CD14-positive monocyte (primary cell): Measurements from ENCODE around the gene DPYD. TPM values are rescaled to one million over a fixed set of nuclear protein-coding genes. Genes with fewer than 3 reads are reported as not detected.
A peak's percentile ranks its signal among the peaks of the same experiment; 100 is the strongest.

Experiments used
- DNase-seq, 3 donors: peaks; one replicate each; pipeline ENCODE4 v3.0.0-alpha.2; 2011 to 2022
- H2AFZ ChIP-seq: 2 replicates; pipeline ENCODE4 v1.6.0; 2012; ENCODE audit warnings: mild to moderate bottlenecking, low read depth, low read length, inconsistent platforms; ENCODE audit not compliant: insufficient read depth, poor library complexity, severe bottlenecking
- H3K27ac ChIP-seq, 2 donors: 1 replicate in 1 of 2; 2 replicates in 1 of 2; pipeline ENCODE4 v1.5.1; 2012 to 2013; ENCODE audit warnings: low read length in 2 of 2, control low read depth in 1 of 2, inconsistent platforms in 1 of 2, low read depth in 1 of 2, mild to moderate bottlenecking in 1 of 2
- H3K27me3 ChIP-seq, 2 donors: one replicate each; pipeline versions ENCODE4 v1.6.0 to v1.6.1; 2011 to 2013; ENCODE audit warnings: low read length in 2 of 2; ENCODE audit not compliant: control insufficient read depth in 2 of 2, insufficient read depth in 2 of 2
- H3K36me3 ChIP-seq, 2 donors: replicated peaks in 1 of 2; 1 replicate in 1 of 2; 2 replicates in 1 of 2; pipeline versions ENCODE4 v1.5.1 to v1.6.1; 2012 to 2013; ENCODE audit warnings: low read length in 2 of 2, control low read depth in 1 of 2, inconsistent platforms in 1 of 2, mild to moderate bottlenecking in 1 of 2; ENCODE audit not compliant: insufficient read depth in 2 of 2, control insufficient read depth in 1 of 2
- H3K4me1 ChIP-seq, 2 donors: 1 replicate in 1 of 2; 2 replicates in 1 of 2; pipeline versions ENCODE4 v1.5.1 to v1.6.1; 2012 to 2013; ENCODE audit warnings: low read length in 2 of 2, control low read depth in 1 of 2, inconsistent platforms in 1 of 2, mild to moderate bottlenecking in 1 of 2, moderate library complexity in 1 of 2; ENCODE audit not compliant: insufficient read depth in 2 of 2, control insufficient read depth in 1 of 2
- H3K4me2 ChIP-seq: replicated peaks from 2 replicates; pipeline ENCODE3; 2012; ENCODE audit warnings: low read length, moderate library complexity, mild to moderate bottlenecking; ENCODE audit not compliant: poor library complexity, severe bottlenecking; ENCODE audit errors: extremely low read depth
- H3K4me3 ChIP-seq, 3 experiments: fragments of 200-600 bp in 1 of 3; sonication (generic) in 1 of 3; replicated peaks in 1 of 3; 1 replicate in 2 of 3; 2 replicates in 1 of 3; pipeline ENCODE4 v1.5.1; 2011 to 2013; ENCODE audit warnings: low read length in 3 of 3, mild to moderate bottlenecking in 3 of 3, control low read depth in 2 of 3, low read depth in 2 of 3, inconsistent platforms in 1 of 3, moderate library complexity in 1 of 3
- H3K79me2 ChIP-seq: 2 replicates; pipeline ENCODE4 v1.6.0; 2012; ENCODE audit warnings: mild to moderate bottlenecking, control low read depth, inconsistent platforms, low read length, moderate library complexity; ENCODE audit not compliant: insufficient read depth
- H3K9ac ChIP-seq: 2 replicates; pipeline ENCODE4 v1.6.0; 2017; ENCODE audit warnings: low read length, mild to moderate bottlenecking; ENCODE audit not compliant: insufficient read depth, poor library complexity, severe bottlenecking
- H3K9me3 ChIP-seq, 2 donors: replicated peaks in 1 of 2; 1 replicate in 1 of 2; 2 replicates in 1 of 2; pipeline versions ENCODE4 v1.5.1 to v1.6.1; 2012 to 2013; ENCODE audit warnings: low read length in 2 of 2, control low read depth in 1 of 2; ENCODE audit not compliant: control insufficient read depth in 1 of 2, insufficient read depth in 1 of 2
- H4K20me1 ChIP-seq: 2 replicates; pipeline ENCODE4 v1.6.0; 2012; ENCODE audit warnings: mild to moderate bottlenecking, low read length, control low read depth, moderate library complexity; ENCODE audit not compliant: insufficient read depth
- H3K27ac Mint-ChIP-seq, 7 donors: one replicate each; pipeline ENCODE4 v1.8.0; 2020; ENCODE audit warnings: mild to moderate bottlenecking in 7 of 7, mixed read lengths in 7 of 7, moderate library complexity in 6 of 7, inconsistent platforms in 2 of 7
- H3K27me3 Mint-ChIP-seq, 3 donors: one replicate each; pipeline ENCODE4 v1.8.0; 2021 to 2022; ENCODE audit warnings: low read depth in 3 of 3, mild to moderate bottlenecking in 3 of 3, mixed read lengths in 3 of 3, moderate library complexity in 3 of 3, inconsistent platforms in 1 of 3
- H3K36me3 Mint-ChIP-seq, 2 donors: one replicate each; pipeline ENCODE4 v1.8.0; 2020; ENCODE audit warnings: mixed read lengths in 2 of 2, inconsistent platforms in 1 of 2, mild to moderate bottlenecking in 1 of 2
- H3K4me1 Mint-ChIP-seq: one replicate; pipeline ENCODE4 v1.8.0; 2020; ENCODE audit warnings: mild to moderate bottlenecking, mixed read lengths
- H3K4me3 Mint-ChIP-seq, 2 donors: one replicate each; pipeline ENCODE4 v1.8.0; 2020; ENCODE audit warnings: mild to moderate bottlenecking in 2 of 2, mixed read lengths in 2 of 2, moderate library complexity in 1 of 2
- H3K9me3 Mint-ChIP-seq, 7 donors: one replicate each; pipeline ENCODE4 v1.8.0; 2020 to 2022; ENCODE audit warnings: mixed read lengths in 7 of 7, mild to moderate bottlenecking in 6 of 7, moderate library complexity in 6 of 7, inconsistent platforms in 2 of 7
- CTCF ChIP-seq: fragments of 200-600 bp; IDR thresholded peaks from one replicate; pipeline ENCODE4 v1.8.0; 2022; ENCODE audit warnings: antibody characterized with exemption, mild to moderate bottlenecking
- WGBS: methylation state at CpG from one replicate; pipeline ENCODE4 v1.1.5; 2013; ENCODE audit warnings: missing lambda C conversion rate; ENCODE audit not compliant: insufficient coverage; 5-methylcytosine and 5-hydroxymethylcytosine counted together
- intact Hi-C, 2 donors: fragments of 100-400 bp; cut with micrococcal nuclease; formaldehyde crosslinking; loops; one replicate each; pipeline versions ENCODE4 v1.15.0 to v1.15.1; 2023
- polyA plus RNA-seq, 3 donors: library from polyadenylated mRNA; depleted of rRNA in 1 of 3; unstranded in 2 of 3; stranded (reverse) in 1 of 3; fragments of 300-500 nt in 2 of 3; fragments of >200 nt in 1 of 3; fragmentation: Illumina TruSeq in 2 of 3; gene quantifications; 1 replicate in 2 of 3; 2 replicates in 1 of 3; pipeline ENCODE4 v1.2.3, GENCODE V29; 2012 to 2021

Gene DPYD
- polyA plus RNA-seq, 3 donors, result 87.6 to 171 (median 144) TPM

GRCh38 chr1:97254731-97255463 is 665.9 kb downstream of the DPYD start:
- no peaks in the 10 kb centered on the region for H3K79me2 ChIP-seq
- Mint-ChIP-seq H3K9me3 (peaks cover 0 to 4% (median 3%) of the 10 kb centered on the region in 7 donors), H3K27me3 (no peaks in the 10 kb centered on the region), H3K27ac (peak overlapping the region in 2 of 7 donors; percentile 3 to 76), H3K4me3 (no peak overlapping the region), H3K4me1 (peaks cover 16% of the 10 kb centered on the region), H3K36me3 (peaks cover 30 to 35% of the 10 kb centered on the region in 2 donors)
- no peak overlapping the region for H3K9ac ChIP-seq
- no peak for TF ChIP-seq CTCF
- H3K27me3 ChIP-seq, result no peaks in the 10 kb centered on the region
- intact Hi-C loops, result no loop called here
- H3K4me1 ChIP-seq, result peaks cover 0 to 6% of the 10 kb centered on the region in 2 donors
- no CpG with 5 or more reads among the region's 4 CpGs for whole genome bisulfite sequencing
- H3K27ac ChIP-seq, result no peak overlapping the region
- no peaks in the 10 kb centered on the region for H3K9me3 ChIP-seq
- H2AFZ ChIP-seq, result no peak overlapping the region
- H3K36me3 ChIP-seq, result peaks cover 2 to 33% of the 10 kb centered on the region in 2 donors
- H3K4me3 ChIP-seq, result no peak overlapping the region
- no peak for DNase-seq
- H3K4me2 ChIP-seq, result no peak overlapping the region
- peaks cover 21% of the 10 kb centered on the region for H4K20me1 ChIP-seq

GRCh38 chr1:97252925-97253324 is 667.9 kb downstream of the DPYD start:
- peaks cover 5 to 37% of the 10 kb centered on the region in 2 donors for H3K36me3 ChIP-seq
- no peak overlapping the region for H3K4me3 ChIP-seq
- no peaks in the 10 kb centered on the region for H3K27me3 ChIP-seq
- H3K9ac ChIP-seq, result no peak overlapping the region
- H3K4me2 ChIP-seq, result no peak overlapping the region
- H3K27ac ChIP-seq, result no peak overlapping the region
- Mint-ChIP-seq H3K36me3 (peaks cover 37 to 43% of the 10 kb centered on the region in 2 donors), H3K27ac (no peak overlapping the region), H3K4me1 (peaks cover 19% of the 10 kb centered on the region), H3K27me3 (no peaks in the 10 kb centered on the region), H3K4me3 (no peak overlapping the region), H3K9me3 (peaks cover 1 to 12% (median 8%) of the 10 kb centered on the region in 7 donors)
- H3K79me2 ChIP-seq, result no peaks in the 10 kb centered on the region
- H3K4me1 ChIP-seq, result peaks cover 0 to 6% of the 10 kb centered on the region in 2 donors
- H4K20me1 ChIP-seq, result peaks cover 22% of the 10 kb centered on the region
- intact Hi-C loops, result no loop called here
- H2AFZ ChIP-seq, result no peak overlapping the region
- TF ChIP-seq CTCF, result no peak
- peaks cover 0 to 4% of the 10 kb centered on the region in 2 donors for H3K9me3 ChIP-seq
- WGBS, result no CpG with 5 or more reads among the region's 3 CpGs
- no peak for DNase-seq
